SK-N-SH treated with all-trans-retinoic acid at 6 μM for 48 hours (cell line): Measurements from ENCODE around the gene SIN3A.

Experiments
- ATAC-seq: fragments of 200-7000 bp; cut with Tn5 transposase; 3 replicates; pipeline ENCODE4 v1.9.1; 2020; ENCODE audit warnings: mild to moderate bottlenecking, moderate library complexity
- BACH2 ChIP-seq: fragments of 250-450 bp; sonication (Bioruptor Pico); IDR thresholded peaks from 2 replicates; pipeline ENCODE4 v1.9.0; 2021; ENCODE audit warnings: mild to moderate bottlenecking, borderline replicate concordance
- CSDC2 ChIP-seq: fragments of 250-450 bp; sonication (Bioruptor Pico); IDR thresholded peaks from 2 replicates; pipeline ENCODE4 v1.5.0; 2020; ENCODE audit warnings: mild to moderate bottlenecking, moderate library complexity
- ESRRG ChIP-seq: fragments of 250-450 bp; sonication (Bioruptor Pico); IDR thresholded peaks from 2 replicates; pipeline ENCODE4 v1.6.1; 2021; ENCODE audit warnings: mild to moderate bottlenecking
- GLIS3 ChIP-seq: fragments of 250-450 bp; sonication (Bioruptor Pico); IDR thresholded peaks from 2 replicates; pipeline ENCODE4 v1.5.0; 2020; ENCODE audit warnings: mild to moderate bottlenecking, moderate library complexity
- ISL1 ChIP-seq: fragments of 250-450 bp; sonication (Bioruptor Pico); IDR thresholded peaks from 2 replicates; pipeline ENCODE4 v2.1.2; 2022; ENCODE audit warnings: mild to moderate bottlenecking, moderate library complexity
- OSR1 ChIP-seq: fragments of 250-450 bp; sonication (Bioruptor Pico); IDR thresholded peaks from 2 replicates; pipeline ENCODE4 v1.8.0; 2022; ENCODE audit warnings: moderate library complexity, mild to moderate bottlenecking, inconsistent platforms
- PPARA ChIP-seq: fragments of 250-450 bp; sonication (Bioruptor Pico); IDR thresholded peaks from 2 replicates; pipeline ENCODE4 v1.5.0; 2020; ENCODE audit warnings: mild to moderate bottlenecking, borderline replicate concordance
- RARB ChIP-seq: fragments of 250-450 bp; sonication (Bioruptor Pico); IDR thresholded peaks from 2 replicates; pipeline ENCODE4 v1.8.0; 2021; ENCODE audit warnings: mild to moderate bottlenecking, moderate library complexity
- TCF4 ChIP-seq: fragments of 250-450 bp; sonication (Bioruptor Pico); IDR thresholded peaks from 2 replicates; pipeline ENCODE4 v1.8.0; 2021; ENCODE audit warnings: mild to moderate bottlenecking, moderate library complexity, borderline replicate concordance
- TOX ChIP-seq: fragments of 250-450 bp; sonication (Bioruptor Pico); IDR thresholded peaks from 2 replicates; pipeline ENCODE4 v1.8.0; 2021; ENCODE audit warnings: mild to moderate bottlenecking, moderate library complexity, borderline replicate concordance
- ZC3H10 ChIP-seq: fragments of 250-450 bp; sonication (Bioruptor Pico); IDR thresholded peaks from 2 replicates; pipeline ENCODE4 v1.5.1; 2021; ENCODE audit warnings: mild to moderate bottlenecking, moderate library complexity
- ZNF70 ChIP-seq: fragments of 450-650 bp; formaldehyde crosslinking; IDR thresholded peaks from 2 replicates; pipeline ENCODE4 v1.5.0; 2020; ENCODE audit warnings: mild to moderate bottlenecking, moderate library complexity
- ZNF8 ChIP-seq: fragments of 450-650 bp; formaldehyde crosslinking; IDR thresholded peaks from 2 replicates; pipeline ENCODE4 v1.5.0; 2020; ENCODE audit warnings: mild to moderate bottlenecking, moderate library complexity
- TF ChIP-seq, protein P1 (sequence below): fragments of 250-450 bp; sonication (Bioruptor Pico); IDR thresholded peaks from 2 replicates; pipeline ENCODE4 v1.5.0; 2020; ENCODE audit warnings: mild to moderate bottlenecking, moderate library complexity
- TF ChIP-seq, protein P2 (sequence below): fragments of 250-450 bp; sonication (Bioruptor Pico); IDR thresholded peaks from 2 replicates; pipeline ENCODE4 v1.5.1; 2020; ENCODE audit warnings: low read depth, mild to moderate bottlenecking, moderate library complexity
- TF ChIP-seq, protein P3 (sequence below): fragments of 250-450 bp; sonication (Bioruptor Pico); IDR thresholded peaks from 2 replicates; pipeline ENCODE4 v1.5.1; 2021; ENCODE audit warnings: mild to moderate bottlenecking, moderate library complexity
- TF ChIP-seq, protein P4 (sequence below): fragments of 250-450 bp; sonication (Bioruptor Pico); IDR thresholded peaks from 2 replicates; pipeline ENCODE4 v1.8.0; 2021; ENCODE audit warnings: low read depth, mild to moderate bottlenecking, moderate library complexity, borderline replicate concordance

The SIN3A gene

DNA sequence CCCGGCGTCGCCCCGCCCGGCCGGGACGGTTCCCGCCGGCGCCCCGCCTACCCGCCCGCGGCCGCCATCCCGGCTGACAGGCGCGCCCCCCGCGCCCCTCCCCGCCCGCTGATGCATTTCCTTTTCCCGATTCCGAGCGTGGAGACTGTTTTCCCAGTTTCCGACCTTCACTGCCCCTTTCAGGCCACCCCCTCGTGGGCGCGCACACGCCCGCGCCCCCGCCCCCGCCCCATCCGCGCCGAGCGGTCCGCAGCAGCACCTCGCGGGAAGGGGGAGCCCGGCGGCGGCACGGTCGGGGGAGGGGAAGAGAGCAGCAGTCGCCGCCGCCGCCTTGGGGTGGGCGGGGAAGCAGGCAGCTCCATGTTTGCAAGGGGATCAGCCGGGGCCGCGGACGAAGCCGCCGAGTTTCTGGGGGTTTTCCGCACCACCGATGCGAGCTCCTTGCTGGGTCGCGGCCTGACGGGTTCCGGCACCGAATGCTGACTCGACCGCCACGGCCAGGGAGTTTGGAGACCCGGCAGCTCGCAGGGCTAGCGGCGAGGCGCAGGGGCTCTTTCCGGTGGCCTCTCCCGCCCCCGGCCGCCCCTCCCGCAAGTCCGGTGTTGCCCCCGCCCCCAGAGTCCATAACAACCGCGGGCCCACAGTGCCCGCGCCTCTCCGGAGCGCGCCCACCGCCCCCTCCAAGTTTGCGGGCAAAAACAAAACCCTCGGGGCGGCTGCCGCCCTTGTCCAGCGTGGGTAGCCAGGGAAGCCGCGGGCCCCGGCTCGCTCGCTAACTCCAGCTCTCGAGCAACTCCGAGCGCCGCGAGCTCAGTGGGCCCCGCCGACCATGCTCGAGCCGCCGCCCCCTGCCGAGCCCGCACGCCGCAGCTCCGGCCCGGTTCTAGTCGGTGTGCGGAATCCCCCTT lies 3.2 kb upstream of the SIN3A start (continued):
- TF ChIP-seq, protein P1, sequence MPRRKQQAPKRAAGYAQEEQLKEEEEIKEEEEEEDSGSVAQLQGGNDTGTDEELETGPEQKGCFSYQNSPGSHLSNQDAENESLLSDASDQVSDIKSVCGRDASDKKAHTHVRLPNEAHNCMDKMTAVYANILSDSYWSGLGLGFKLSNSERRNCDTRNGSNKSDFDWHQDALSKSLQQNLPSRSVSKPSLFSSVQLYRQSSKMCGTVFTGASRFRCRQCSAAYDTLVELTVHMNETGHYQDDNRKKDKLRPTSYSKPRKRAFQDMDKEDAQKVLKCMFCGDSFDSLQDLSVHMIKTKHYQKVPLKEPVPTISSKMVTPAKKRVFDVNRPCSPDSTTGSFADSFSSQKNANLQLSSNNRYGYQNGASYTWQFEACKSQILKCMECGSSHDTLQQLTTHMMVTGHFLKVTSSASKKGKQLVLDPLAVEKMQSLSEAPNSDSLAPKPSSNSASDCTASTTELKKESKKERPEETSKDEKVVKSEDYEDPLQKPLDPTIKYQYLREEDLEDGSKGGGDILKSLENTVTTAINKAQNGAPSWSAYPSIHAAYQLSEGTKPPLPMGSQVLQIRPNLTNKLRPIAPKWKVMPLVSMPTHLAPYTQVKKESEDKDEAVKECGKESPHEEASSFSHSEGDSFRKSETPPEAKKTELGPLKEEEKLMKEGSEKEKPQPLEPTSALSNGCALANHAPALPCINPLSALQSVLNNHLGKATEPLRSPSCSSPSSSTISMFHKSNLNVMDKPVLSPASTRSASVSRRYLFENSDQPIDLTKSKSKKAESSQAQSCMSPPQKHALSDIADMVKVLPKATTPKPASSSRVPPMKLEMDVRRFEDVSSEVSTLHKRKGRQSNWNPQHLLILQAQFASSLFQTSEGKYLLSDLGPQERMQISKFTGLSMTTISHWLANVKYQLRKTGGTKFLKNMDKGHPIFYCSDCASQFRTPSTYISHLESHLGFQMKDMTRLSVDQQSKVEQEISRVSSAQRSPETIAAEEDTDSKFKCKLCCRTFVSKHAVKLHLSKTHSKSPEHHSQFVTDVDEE: no peak
- no peak for TF ChIP-seq PPARA (CRISPR knock-in tag)
- TF ChIP-seq RARB (CRISPR knock-in tag): no peak
- no peak for TF ChIP-seq ISL1 (CRISPR knock-in tag)
- TF ChIP-seq, protein P2, sequence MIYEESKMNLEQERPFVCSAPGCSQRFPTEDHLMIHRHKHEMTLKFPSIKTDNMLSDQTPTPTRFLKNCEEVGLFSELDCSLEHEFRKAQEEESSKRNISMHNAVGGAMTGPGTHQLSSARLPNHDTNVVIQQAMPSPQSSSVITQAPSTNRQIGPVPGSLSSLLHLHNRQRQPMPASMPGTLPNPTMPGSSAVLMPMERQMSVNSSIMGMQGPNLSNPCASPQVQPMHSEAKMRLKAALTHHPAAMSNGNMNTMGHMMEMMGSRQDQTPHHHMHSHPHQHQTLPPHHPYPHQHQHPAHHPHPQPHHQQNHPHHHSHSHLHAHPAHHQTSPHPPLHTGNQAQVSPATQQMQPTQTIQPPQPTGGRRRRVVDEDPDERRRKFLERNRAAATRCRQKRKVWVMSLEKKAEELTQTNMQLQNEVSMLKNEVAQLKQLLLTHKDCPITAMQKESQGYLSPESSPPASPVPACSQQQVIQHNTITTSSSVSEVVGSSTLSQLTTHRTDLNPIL: no peak
- TF ChIP-seq, protein P3, sequence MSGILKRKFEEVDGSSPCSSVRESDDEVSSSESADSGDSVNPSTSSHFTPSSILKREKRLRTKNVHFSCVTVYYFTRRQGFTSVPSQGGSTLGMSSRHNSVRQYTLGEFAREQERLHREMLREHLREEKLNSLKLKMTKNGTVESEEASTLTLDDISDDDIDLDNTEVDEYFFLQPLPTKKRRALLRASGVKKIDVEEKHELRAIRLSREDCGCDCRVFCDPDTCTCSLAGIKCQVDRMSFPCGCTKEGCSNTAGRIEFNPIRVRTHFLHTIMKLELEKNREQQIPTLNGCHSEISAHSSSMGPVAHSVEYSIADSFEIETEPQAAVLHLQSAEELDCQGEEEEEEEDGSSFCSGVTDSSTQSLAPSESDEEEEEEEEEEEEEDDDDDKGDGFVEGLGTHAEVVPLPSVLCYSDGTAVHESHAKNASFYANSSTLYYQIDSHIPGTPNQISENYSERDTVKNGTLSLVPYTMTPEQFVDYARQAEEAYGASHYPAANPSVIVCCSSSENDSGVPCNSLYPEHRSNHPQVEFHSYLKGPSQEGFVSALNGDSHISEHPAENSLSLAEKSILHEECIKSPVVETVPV (CRISPR knock-in tag): no peak
- TF ChIP-seq, all 23 proteins: peak for 0

DNA sequence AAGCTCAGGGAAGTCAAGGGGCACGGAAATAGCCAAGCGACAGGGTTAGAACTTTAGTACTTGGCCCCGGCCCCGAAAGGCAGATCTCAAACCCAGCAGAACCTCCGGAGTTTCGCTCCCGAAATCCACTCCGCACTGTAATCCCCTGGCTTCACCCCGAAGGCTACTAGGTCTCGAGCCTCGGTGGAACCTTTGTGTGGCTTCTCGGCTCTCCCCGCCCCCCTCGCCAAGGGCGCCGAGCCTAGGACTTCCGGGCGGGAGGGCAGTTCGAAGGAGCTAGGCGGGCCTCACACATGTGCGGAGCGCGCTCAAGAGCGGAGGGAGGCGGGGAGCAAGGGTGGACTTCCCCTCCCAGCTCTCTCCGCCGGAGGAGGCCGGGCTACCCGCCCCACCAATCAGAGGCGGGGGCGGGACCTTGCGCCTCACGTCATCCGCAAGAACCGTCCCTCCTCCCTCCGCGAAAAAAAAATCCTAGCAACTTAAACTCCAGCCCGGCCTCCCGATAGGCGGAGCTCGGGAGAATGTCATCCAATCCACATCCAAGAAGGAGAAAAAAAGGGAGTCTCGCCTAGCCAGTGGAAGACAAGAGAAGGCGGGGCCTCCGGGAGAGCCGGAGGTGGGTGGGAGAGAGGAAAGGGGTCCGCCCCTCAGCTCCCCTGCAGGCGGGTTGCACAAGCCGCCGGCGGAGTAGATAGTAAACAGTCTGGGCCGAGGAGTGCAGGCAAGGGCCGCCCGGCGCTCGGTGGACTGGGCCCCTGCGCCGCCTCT lies 2.4 kb upstream of the SIN3A start:
- TF ChIP-seq OSR1: no peak
- TF ChIP-seq TOX: no peak
- TF ChIP-seq ZNF70: no peak
- TF ChIP-seq, protein P4, sequence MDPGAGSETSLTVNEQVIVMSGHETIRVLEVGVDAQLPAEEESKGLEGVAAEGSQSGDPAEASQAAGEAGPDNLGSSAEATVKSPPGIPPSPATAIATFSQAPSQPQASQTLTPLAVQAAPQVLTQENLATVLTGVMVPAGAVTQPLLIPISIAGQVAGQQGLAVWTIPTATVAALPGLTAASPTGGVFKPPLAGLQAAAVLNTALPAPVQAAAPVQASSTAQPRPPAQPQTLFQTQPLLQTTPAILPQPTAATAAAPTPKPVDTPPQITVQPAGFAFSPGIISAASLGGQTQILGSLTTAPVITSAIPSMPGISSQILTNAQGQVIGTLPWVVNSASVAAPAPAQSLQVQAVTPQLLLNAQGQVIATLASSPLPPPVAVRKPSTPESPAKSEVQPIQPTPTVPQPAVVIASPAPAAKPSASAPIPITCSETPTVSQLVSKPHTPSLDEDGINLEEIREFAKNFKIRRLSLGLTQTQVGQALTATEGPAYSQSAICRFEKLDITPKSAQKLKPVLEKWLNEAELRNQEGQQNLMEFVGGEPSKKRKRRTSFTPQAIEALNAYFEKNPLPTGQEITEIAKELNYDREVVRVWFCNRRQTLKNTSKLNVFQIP: no peak
- TF ChIP-seq ZNF8 (CRISPR knock-in tag): no peak
- ATAC-seq: peak; percentile 47

DNA sequence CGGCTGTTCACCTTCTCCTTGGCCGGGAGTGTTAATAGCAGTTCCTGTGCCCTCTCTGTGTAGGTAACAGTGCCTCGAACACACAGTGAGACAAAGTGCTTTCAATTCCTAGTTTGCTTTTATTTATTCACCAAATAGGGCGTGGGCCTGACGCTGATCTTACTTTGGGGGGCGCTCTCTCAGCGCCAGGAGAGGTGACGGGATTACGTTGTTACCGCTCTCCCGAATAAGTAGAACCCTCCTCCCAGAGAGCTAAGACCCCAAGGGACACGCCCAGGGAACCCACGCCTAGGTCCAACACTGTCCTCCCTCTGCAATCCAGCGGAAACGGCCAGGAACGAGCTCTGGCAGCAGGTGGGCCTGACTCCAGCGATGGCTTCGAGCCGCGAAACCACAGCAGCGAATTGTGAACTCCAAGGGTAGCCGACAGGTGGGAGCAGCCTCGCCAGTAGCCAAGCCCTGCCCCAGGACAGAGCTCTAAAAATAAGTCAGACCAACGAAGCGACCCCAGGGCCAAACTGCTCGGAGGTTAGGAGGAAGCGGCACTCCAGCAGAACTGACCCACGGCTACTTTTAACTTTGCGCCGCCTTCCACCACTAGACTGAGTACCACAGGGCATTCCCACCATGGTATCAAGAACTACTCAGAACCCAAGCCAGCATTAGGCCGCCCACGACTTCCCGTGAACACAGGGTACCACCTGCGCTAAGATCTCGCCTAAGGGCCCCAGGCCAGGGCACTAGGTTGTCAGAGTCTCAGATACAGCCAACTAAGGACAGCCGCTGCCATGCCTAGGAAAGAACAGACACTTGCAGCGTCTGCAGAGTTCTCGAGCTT lies 1.6 kb upstream of the SIN3A start:
- no peak for ATAC-seq
- TF ChIP-seq TOX (no peak), ZNF70 (no peak), GLIS3 (CRISPR knock-in tag) (no peak)
- TF ChIP-seq, protein P3 (CRISPR knock-in tag): no peak
- TF ChIP-seq, all 23 proteins: peak for 0

DNA sequence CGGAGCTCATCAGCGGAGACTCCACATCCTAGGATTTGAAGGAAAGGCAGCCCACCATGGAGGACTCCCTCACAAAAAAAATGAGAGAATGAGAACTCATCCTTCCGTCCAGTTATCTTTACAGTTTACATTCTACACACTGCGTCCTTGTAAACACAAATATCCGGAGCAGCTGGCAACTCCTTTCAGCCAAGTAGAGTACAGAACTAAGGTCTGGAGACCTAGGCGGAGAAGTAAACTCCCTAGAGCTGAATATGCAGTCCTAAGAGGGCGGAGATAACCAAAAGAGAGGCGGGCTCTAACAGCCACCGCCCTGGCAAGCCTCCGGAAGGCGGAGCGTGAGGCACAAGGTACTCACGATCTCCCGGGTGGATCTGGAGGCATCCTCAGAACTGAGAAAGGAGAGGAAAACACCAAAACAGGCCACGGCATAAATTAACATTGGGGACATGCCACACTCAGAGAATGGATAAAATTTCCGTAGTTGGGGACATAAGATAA lies 924 bp upstream of the SIN3A start:
- peak; percentile 32 for ATAC-seq
- TF ChIP-seq TOX (no peak), ZNF8 (CRISPR knock-in tag) (no peak), PPARA (CRISPR knock-in tag) (no peak), ESRRG (CRISPR knock-in tag) (no peak), ZC3H10 (CRISPR knock-in tag) (no peak), ZNF70 (no peak), TCF4 (CRISPR knock-in tag) (no peak), CSDC2 (no peak), BACH2 (CRISPR knock-in tag) (no peak), ISL1 (CRISPR knock-in tag) (no peak), RARB (CRISPR knock-in tag) (no peak)
- TF ChIP-seq, protein P3 (CRISPR knock-in tag): no peak
- TF ChIP-seq, protein P2: no peak
- TF ChIP-seq, protein P4: no peak
